GM20431 (cell line): ENCODE data around the gene SERPING1.

Experiments
- in situ Hi-C: fragments of 300-500 bp; cut with MseI, MboI; formaldehyde crosslinking; loops from one replicate; pipeline ENCODE4 v1.15.0; 2020; ENCODE audit warnings: low sequenced_read_pairs; ENCODE audit not compliant: unreplicated experiment

The SERPING1 gene

DNA sequence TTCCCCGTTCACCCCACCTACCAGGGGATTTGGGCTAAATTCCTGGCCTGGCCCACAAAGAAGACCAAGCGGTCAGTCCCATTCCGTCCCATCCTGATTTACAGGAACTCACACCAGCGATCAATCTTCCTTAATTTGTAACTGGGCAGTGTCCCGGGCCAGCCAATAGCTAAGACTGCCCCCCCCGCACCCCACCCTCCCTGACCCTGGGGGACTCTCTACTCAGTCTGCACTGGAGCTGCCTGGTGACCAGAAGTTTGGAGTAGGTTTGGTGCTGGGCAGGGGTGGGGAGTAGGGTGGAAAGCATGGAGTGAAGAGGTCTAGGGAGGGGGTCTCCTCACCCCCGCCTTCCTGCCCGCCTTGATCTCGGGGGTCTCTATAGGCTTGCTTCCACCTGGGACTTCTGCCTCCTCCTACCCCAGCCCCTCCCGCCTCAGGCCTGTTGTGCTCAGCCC lies at the start of gene SERPING1:
TSS of gene SERPING1 (plus strand) at position 225 of the 455 bp plus-strand sequence. CDS start 586 bp downstream, outside the sequence.
- in situ Hi-C loops = no loop called here

DNA sequence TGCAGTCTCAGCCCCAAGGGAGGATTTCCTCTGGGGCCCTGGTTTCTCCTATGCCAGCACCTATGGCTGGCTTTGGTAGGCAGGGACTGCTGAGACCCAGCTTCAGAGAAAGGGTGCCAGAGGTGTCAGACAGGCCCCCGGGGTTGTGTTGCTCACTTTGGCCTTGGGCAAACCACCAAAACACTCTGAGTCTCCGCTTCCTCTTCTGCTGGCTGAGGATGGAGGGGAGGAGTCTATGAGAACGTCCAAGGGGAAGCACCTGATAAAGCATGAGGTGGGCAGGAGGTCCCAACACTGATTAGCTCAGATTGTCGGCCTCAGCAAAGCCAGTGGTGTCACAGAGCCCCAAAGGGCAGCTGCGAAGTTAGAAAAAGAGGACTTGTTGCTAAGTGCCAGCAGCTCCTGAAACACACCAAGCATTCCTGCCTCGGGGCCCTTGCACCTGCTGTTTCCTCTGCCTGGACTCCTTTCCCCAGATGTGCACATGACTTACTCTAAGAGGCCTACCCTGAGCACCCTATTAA lies 49.6 kb upstream of the SERPING1 start:
- in situ Hi-C loops = no loop called here

DNA sequence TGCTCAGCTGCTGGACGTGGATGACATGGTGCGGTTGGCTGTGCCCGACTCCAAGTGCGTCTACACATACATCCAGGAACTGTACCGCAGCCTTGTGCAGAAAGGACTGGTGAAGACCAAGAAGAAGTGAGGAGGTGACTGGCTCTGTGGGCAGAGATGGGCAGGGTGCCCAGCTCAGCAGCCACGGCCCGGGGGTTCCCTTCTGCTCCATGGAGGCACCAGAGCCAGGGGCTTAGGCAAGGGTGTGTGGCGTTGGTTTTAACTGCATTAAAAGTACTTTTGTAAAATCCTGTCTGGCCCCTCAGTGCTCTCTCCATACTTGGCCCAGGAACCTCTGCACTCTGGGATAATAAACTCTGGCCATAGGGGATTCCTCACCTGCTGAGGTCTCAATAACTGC lies 47.5 kb upstream of the SERPING1 start:
- in situ Hi-C loops = loop anchor here (10.0 kb wide), 1 partner anchor 95 kb away; the partner anchor contains the start of gene YPEL4

DNA sequence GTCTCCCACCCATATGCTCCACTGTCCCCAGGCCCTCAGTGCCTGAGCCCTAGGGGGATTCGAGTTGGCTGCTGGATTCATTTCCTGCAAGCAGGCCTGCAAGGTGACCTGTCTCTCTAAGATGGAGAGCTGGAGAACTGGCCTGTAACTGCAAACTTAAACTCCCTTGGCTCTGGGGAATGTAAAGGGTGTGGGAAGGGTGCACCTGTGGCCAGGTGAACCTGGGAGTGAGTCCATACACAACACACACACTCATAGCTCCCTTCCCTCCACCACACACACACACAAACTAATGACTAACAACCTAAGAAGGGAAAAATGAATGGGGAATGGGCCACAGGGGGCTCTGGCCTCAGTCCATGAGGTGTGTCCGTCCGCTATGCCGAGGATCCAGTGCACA lies 45.5 kb upstream of the SERPING1 start:
- in situ Hi-C loops = loop anchor here (10.0 kb wide), 1 partner anchor 93 kb away; the partner anchor contains the start of gene YPEL4

DNA sequence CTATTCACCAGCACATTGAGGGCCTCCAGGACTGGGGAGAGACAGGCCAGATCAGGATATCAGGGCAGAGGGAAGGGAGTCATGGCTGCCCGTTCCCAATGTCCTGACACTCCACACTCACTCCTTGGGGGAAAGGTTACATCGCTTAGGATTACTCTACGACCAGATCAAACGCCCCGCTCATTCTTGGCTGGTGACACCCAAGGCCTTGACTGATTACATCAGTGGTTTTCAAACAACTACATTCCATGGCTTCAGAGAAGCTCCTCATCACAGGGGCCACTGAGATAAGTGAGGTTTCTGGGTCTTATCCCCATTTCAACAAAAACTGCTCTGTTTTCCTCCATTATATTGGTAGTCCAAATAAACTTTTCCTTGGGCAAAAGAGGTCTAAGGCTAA lies 45.0 kb upstream of the SERPING1 start:
- in situ Hi-C loops = loop anchor here (10.0 kb wide), 1 partner anchor 92 kb away; the partner anchor contains the start of gene YPEL4

DNA sequence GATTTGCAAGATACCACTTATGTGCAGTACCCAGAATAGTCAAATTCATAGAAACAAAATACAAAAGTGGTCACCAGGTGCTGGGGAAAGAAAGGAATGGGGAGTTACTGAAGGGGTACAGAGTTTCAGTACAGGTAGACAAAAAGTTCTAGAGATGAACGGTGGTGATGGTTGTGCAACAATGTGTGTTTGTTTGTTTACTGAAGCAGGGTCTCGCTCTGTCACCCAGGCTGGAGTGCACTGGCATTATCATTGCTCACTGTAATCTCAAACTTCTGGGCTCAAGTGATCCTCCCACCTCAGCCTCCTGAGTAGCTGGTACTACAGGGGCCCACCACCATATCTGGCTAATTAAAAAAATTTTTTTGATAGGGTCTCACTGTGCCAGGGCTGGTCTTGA lies 42.1 kb upstream of the SERPING1 start:
- in situ Hi-C loops = loop anchor here (10.0 kb wide), 1 partner anchor 89 kb away; the partner anchor contains the start of gene YPEL4

DNA sequence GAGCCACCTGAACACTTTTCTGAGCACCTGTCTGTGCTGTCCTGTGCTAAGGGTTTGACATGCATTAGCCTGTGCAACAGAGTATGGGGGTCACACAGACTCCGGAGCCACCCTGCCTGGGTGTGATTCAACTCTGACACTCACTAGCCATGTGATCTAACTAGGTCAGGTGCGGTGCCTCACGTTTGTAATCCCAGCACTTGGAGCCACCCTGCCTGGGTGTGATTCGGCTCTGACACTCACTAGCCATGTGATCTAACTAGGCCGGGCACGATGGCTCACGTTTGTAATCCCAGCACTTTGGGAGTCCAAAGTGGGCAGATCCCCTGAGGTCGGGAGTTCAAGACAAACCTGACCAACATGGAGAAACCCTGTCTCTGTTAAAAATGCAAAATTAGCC lies 41.4 kb upstream of the SERPING1 start:
- in situ Hi-C loops = loop anchor here (10.0 kb wide), 1 partner anchor 89 kb away; the partner anchor contains the start of gene YPEL4

DNA sequence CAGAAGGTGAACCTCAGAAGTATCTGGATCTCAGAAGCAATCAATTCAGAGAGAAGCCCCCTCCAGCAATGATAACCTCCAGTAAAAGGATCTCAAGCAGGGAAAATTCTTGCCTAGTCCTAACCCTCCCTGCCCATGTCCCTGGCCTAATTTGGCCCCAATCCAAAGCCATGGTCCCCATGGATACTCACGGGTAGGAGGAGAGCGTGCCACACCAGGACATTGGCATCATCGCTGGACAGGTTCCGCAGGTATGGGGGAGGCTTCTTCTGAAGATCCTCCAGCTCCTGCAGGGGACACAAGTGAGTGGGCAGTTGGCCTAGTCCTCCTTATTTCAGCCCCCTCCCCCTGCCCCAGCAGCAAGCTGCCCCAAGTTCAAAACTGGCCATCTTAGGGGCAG lies 37.3 kb upstream of the SERPING1 start:
- in situ Hi-C loops = no loop called here

DNA sequence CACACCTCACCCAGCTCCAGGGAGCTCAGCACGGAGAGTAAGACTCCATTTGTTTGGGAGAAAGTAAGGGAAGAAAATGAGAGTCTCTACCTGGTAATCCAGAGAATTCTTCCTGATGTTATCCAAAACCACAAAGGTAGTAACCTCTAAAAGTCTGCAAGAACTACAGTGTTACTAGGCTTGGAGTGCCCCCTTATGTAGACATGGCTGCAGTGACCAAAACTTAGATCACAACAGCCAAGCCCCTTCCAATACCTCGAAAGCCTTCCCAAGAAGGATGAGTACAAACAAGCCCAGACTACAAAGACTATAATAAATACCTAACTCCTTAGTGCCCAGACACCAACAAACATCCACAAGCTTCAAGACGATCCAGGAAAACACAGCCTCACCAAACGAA lies 34.9 kb upstream of the SERPING1 start:
- in situ Hi-C loops = no loop called here

DNA sequence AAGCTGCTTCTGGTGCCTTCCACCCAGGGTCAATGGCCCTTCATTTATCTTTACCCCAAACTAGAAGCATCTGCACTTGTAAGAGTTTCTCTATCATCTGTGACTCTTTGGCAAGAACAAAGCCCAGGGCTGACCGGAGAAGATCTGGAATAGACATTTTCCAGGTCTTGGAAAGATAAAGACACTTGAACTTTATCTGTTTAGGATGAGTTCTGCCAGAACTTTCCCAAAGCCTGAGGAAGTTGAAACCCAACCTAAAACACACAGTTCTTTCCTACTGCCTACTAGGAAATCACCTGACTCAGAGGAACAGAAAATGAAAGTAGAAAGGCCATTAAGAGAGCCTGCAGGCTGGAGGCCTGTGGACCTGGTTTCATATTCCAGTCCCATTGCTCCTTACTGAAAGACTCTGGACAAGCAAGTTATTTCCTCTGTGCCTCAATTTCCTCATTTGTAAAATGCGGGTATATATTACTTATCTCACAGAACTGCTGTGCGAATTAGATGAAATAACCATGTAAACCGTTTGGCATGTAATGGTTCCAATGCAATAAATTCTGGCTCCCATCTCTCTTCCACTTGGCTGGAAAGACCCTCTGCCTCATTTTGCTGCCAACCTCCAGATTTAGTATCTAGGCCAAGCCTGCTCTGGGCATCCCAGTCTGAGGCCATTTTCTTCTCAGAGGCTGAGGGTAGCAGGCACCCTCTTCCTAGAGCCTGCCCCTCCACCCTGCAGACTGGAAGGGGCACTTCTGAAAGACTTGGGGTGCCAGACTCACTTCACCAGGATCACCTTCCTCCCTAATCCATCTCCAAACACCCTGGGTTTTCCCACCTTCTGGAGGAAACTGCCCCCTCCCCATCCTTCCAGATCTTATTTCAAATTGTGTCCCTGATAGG lies 31.2 kb upstream of the SERPING1 start:
- in situ Hi-C loops = no loop called here

DNA sequence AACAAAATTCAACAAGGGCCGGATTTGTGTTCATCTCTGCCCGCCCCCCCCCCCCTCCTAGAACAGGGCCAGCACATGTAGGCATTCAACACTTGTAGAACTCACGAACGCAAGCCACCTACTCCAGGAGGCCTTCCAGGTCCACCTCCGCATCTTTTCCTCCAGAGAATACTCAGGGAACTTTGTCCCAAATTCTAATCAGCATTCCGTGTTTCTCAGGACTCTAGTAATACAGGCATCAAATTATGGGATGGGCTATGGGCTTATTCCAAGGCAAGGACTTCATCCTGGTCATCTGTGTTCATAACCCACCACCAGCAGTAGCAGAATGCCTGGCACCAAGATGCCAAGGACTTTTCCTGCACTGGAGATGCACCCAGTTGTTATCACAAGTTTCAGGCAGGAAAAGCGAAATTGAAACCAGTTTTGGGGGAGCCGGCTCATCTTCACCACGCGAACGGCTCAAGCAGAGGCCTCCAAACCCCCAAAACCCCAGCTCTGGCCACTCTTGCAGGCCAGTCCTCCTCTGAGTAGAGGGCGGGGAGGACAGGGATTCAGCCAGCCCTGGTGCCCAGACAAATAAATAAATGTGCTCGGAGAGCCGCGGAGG lies 30.5 kb upstream of the SERPING1 start:
- in situ Hi-C loops = no loop called here

DNA sequence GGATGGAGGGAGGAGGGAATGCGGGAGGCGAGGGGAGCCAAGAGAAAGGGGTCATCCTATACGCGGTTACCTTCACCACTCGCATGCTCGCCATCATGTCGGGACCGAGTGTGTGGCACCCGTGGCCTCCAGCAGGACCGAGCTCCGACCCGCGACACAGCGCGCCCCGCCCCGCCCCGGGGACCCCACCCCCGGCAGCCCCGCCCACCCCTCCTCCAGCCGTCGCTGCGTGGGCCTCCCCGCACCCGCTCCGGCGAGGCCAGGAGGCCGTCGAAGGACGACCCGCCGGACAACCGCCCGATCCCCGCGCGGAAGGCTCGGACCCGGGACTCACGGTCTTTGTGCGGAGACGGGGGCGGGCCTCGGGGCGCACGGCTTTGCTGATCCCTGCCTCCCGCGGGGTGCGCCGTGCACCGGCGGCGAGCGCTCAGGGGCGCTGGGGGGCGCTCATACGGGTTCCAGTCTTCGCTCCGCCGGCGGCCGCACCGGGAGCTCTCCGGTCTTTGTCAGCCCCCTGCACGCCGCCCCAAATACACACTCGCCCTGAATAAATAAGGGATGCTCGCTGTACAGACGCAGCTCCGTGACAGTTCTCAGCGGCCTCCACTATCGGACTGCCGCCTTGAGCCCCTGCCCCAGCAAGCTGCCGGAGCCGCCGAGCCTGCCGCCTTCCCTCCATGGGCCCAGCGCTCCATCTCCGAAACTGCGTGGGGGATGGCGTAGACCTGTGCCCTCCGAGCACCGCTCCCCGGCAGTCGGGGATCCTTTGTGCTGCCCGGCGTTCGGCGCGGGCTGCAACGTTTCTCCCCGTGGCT lies 29.8 kb upstream of the SERPING1 start, which contains the start of gene UBE2L6:
TSS of gene UBE2L6 (minus strand) at position 158 of the 815 bp plus-strand sequence. CDS start at position 97, 61 bp downstream.
- in situ Hi-C loops = no loop called here

DNA sequence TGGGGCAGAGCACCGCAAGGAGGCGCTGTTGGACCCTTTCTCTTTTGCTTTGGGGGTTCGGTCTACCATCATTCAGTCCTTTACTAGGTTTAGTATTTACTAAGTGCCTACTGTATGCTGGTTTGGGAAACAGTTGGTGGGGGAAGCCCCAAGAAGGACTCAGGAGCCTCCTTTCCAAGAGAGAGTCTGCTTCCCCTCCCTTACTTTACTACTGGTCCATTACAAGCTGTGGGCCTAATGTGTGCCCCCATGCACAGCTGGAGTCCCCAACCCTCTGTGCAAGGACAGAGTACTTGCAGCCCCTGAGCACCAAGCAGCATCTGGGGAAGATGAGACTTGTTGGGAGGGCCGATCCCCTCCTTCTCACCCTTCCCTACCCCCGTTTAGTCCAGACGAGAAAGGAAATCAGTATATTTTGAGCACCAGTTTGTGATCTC lies 29.1 kb upstream of the SERPING1 start:
- in situ Hi-C loops = no loop called here

DNA sequence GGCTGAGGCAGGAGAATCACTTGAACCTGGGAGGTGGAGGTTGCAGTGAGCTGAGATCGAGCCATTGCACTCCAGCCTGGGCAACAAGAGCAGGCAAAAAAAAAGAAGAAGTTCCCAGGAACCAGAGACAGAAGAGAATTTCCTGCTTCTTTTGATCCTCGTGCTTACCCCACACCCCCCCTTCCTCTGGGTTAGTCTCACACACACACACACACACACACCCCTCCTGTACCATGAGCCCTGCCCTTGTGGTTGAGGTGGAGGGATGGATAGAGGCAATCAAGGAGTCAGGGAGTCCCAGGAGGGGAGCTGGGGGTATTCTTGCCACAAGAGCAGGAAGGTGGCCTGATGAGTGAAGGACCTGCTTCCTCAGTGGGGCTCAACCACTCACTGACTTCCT lies 25.9 kb upstream of the SERPING1 start:
- in situ Hi-C loops = loop anchor here (10.0 kb wide), 1 partner anchor 63 kb away; no protein-coding TSS in a partner anchor

DNA sequence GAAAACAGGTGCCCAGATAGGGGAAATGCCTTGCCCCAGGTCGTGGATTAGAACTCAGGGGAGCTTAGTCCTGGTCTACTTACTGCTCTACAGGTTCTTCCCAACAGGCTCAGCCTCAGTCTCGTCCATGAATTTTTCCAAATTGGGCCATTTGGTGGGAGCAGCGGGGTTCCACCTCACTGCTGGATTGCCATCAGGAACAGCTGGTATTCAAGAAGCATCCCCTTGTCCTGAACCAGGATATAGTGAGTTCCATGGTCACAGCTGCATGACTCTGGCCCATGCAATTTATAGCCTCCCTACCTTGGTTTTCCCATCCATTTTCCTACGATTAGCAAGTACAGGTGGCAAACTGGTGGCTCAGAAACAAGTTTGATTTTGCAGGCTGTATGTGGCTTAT lies 23.4 kb upstream of the SERPING1 start:
- in situ Hi-C loops = loop anchor here (10.0 kb wide), 1 partner anchor 61 kb away; no protein-coding TSS in a partner anchor

DNA sequence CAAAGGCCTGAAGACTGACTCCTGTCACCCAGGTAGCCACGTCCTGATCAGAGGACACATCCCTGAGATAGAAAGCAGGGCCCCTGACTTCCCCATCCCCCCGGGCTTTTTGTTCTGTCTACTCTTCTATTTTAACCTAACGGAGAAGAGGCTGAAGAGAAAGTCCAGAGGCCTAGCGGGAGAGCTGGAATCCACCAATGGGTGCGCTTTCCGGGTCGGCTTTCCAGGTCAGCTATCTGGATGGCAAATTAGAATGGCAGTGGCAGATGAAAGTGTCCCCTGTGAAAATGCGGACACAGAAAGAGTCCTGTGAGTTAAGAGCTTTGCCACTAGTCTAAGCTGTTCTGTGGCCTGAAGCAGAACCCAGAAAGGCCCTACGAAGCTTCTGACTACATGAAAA lies 13.1 kb upstream of the SERPING1 start:
- in situ Hi-C loops = no loop called here

DNA sequence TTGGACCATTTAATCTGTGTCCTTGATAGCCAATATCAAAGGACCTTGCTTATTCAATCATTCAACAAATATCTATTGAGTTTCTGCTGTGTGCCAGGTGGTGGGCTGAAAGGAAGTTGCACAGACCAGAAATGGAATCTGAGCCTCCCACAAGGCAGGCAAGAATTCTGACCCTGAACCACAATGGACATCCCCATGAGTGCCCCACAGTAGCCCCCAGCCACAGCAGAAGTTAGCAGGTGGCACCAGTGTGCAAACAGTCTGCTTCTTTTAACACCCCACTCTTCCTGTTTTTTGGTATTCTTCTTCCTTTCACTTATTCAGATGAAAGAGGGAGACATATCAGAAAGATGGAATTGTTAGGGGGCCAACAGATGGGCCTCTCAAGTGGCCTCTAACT lies 12.2 kb upstream of the SERPING1 start:
- in situ Hi-C loops = no loop called here

DNA sequence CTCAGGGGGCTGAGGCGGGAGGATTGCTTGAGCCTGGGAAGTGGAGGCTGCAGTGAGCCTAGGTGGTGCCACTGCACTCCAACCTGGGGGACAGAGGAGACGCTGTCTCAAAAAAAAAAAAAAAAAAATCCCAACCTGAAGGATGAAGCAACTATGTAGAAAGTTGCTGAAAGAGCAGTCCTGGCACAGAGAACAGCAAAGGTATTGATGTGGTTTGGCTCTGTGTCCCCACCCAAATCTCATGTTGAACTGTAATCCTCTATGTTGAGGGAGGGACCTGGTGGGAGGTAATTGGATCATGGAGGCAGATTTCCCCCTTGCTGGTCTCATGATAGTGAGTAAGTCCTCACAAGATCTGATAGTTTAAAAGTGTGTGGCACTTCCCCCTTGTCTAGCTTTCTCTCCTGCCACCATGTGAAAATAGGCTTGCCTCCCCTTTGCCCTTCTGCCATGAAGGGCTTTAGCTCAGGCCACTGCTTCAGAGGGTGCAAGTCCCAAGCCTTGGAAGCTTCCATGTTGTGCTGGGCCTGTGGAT lies 10.7 kb upstream of the SERPING1 start:
- in situ Hi-C loops = no loop called here

DNA sequence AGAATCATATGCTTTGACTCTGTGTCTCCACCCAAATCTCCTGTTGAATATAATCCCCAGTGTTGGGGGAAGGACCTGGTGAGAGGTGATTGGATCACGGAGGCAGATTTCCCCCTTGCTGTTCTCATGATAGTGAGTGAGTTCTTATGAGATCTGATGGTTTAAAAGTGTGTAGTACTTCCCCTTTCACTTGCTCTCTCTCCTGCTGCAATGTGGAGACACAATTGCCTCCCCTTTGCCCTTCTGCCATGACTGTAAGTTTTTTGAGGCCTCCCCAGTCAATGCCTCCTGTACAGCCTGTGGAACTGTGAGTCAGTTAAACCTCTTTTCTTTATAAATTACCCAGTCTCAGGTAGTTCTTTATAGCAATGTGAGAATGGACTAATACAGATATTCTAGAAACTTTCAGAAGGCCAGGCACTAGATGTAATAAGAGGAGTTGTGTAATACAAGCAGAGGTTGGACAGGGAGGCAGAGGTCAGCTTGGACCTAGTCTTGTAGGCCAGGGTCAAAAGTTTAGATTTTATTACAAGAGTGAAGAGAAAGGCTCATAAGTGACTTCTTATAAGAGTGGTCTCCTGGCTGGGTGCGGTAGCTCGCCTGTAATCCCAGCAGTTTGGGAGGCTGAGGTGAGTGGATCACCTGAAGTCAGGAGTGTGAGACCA lies 9.3 kb upstream of the SERPING1 start:
- in situ Hi-C loops = no loop called here
